ENCODE data around the gene GOLGA8B.
A peak's percentile ranks its signal among the peaks of the same experiment; 100 is the strongest.
"Not testable (repeated sequence)": the region's sequence is repeated elsewhere in the genome, so short reads cannot be mapped to it uniquely, and the experiment has no call there.

GOLGA8B gene

DNA sequence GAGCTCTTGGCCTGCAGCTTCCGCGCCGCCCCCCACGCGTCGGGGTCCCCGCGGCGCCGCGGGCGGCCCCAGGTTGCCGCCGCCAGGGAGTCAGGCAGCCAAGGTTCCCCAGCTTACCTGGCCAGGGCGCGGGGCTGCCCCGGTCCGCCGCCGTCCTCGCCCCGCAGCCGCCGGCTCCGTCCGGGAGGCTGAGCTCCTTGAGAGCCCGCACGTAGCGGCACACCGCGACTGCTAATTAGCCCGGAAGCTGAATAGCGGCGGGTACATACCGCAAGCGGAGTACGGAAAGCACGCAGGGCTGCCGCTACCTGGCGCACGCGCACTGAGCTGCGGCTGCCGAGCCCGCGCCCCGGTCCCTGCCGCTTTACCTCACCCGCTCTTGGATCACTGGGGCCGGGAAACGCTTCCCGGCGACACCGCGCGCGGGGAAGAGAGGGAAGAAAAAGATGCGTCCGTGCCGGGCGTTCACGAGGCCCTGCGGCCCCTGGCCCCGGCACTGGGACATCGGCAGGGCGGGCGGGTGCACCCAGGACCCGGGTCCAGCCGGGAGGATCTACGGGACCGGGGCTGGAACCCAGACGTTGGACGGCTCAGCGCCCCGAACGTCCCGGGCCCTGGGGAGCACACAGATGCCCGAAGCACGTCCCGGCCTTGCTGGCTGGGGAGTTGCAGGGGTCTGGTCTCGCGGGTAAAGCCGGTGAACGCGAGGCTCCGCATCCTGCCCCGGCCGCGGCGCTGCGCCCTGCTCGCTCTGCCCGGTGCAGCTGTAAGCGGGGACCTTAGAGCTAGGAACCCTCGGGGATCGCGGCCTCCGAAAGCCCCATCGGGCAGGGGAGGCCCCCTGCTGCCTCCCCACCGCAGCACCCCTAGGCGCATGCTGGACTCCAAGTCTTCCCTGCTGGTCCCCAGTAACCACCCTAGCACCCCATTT is at the start of gene GOLGA8B:
Gene GOLGA8B (minus strand): TSS at position 253 of the 931 bp plus-strand sequence. CDS start 47,739 bp downstream, outside the sequence.
- Mint-ChIP-seq H3K27ac (peak within 1 kb of the TSS; percentile 85), H3K4me1 (peaks cover 30 to 56% of the 10 kb centered on the region in 2 donors), H3K4me3 (peak within 1 kb of the TSS; percentile 91 to 98), H3K36me3 (peaks cover 19 to 20% of the 10 kb centered on the region in 2 donors), H3K27me3 (peaks cover 5 to 9% of the 10 kb centered on the region in 2 donors), H3K9me3 (no peaks in the 10 kb centered on the region)
- ATAC-seq (replicated peaks): peak; percentile 71 to 76
- peak; percentile 66 for DNase-seq

- not testable (repeated sequence) for H3K27ac Mint-ChIP-seq; H3K4me3 Mint-ChIP-seq; DNase-seq; H3K9me3 Mint-ChIP-seq; H3K4me1 Mint-ChIP-seq; ATAC-seq (replicated peaks); H3K36me3 Mint-ChIP-seq
- peaks cover 7 to 25% of the 10 kb centered on the region in 2 donors for H3K27me3 Mint-ChIP-seq
Measured at GRCh38 chr15:34633165-34633564, 49.7 kb upstream of the GOLGA8B start.

DNA sequence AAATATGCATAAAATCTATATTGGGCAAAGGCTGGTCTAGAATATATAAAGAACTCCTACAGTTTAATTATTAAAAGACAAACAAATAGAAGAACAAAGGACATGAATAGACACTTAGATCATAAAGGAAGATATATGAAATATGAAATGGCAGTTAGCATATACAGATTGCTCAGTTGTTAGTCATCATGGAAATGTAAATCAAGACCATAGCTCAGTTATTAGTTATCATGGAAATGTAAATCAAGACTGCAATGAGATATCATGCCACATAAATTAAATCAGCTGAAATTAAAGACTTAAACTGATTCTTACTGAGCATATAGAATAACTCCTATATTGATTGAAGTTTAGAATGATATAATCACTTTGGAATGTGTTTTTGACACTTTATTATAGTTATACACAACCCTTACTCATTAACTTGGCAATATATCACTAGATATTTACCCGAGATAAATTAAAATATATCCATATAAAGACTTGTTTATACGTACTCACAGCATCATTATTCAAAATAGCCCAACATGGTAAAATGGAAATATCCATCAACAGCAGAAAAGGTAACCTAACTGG is 45.2 kb upstream of the GOLGA8B start:
- H3K9me3 Mint-ChIP-seq: peaks cover 6 to 12% of the 10 kb centered on the region in 2 donors
- peaks cover 5 to 23% of the 10 kb centered on the region in 2 donors for H3K27me3 Mint-ChIP-seq
- no peaks in the 10 kb centered on the region for H3K36me3 Mint-ChIP-seq
- peaks cover 4 to 8% of the 10 kb centered on the region in 2 donors for H3K4me1 Mint-ChIP-seq
- DNase-seq (no peak), ATAC-seq (replicated peaks) (no peak)
- H3K27ac Mint-ChIP-seq: no peak overlapping the region
- H3K4me3 Mint-ChIP-seq: no peak overlapping the region

GRCh38 chr15:34625007-34625406 is 41.6 kb upstream of the GOLGA8B start:
- H3K27me3 Mint-ChIP-seq: peaks cover 4 to 11% of the 10 kb centered on the region in 2 donors
- H3K4me1 Mint-ChIP-seq: peaks cover 2 to 7% of the 10 kb centered on the region in 2 donors
- no peak overlapping the region for H3K27ac Mint-ChIP-seq

DNA sequence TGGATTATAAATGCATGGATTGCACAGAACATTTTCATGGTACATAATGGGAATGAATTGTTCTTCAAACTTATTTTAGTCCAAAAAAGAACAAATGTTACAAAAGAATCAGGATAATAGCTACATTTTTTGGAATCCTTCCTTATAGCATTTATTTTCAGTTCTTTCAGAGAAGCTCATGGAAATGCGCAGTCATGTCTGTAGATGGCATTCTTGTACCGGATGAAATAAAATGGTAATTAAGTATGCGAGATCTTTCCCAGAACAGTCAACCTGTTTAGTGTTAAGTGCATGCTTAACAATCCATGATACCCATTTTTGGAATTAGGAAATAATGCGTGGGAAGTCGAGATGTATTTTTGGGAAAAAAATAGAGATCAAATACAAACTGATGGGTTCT is 38.2 kb upstream of the GOLGA8B start:
- no peak overlapping the region for H3K4me3 Mint-ChIP-seq
- DNase-seq (no peak), ATAC-seq (replicated peaks) (no peak)
- H3K9me3 Mint-ChIP-seq: peaks cover 0 to under 1% of the 10 kb centered on the region in 2 donors
- peaks cover 4 to 9% of the 10 kb centered on the region in 2 donors for H3K4me1 Mint-ChIP-seq
- H3K27ac Mint-ChIP-seq: no peak overlapping the region
- H3K27me3 Mint-ChIP-seq: peaks cover 4 to 6% of the 10 kb centered on the region in 2 donors
- H3K36me3 Mint-ChIP-seq: no peaks in the 10 kb centered on the region

More at GRCh38 chr15:34625007-34625406, 41.6 kb upstream of the GOLGA8B start:
- ATAC-seq (replicated peaks) (no peak), DNase-seq (no peak)
- Mint-ChIP-seq H3K9me3 (peaks cover 0 to 4% of the 10 kb centered on the region in 2 donors), H3K36me3 (no peaks in the 10 kb centered on the region), H3K4me3 (no peak overlapping the region)

- no peaks in the 10 kb centered on the region for H3K9me3 Mint-ChIP-seq
- H3K4me1 Mint-ChIP-seq: peaks cover 4 to 9% of the 10 kb centered on the region in 2 donors
- H3K27me3 Mint-ChIP-seq: peaks cover 4 to 6% of the 10 kb centered on the region in 2 donors
- ATAC-seq (replicated peaks) (no peak), DNase-seq (no peak)
- H3K4me3 Mint-ChIP-seq: no peak overlapping the region
- H3K27ac Mint-ChIP-seq: no peak overlapping the region
- no peaks in the 10 kb centered on the region for H3K36me3 Mint-ChIP-seq
Measured at GRCh38 chr15:34620814-34621213, 37.4 kb upstream of the GOLGA8B start.

DNA sequence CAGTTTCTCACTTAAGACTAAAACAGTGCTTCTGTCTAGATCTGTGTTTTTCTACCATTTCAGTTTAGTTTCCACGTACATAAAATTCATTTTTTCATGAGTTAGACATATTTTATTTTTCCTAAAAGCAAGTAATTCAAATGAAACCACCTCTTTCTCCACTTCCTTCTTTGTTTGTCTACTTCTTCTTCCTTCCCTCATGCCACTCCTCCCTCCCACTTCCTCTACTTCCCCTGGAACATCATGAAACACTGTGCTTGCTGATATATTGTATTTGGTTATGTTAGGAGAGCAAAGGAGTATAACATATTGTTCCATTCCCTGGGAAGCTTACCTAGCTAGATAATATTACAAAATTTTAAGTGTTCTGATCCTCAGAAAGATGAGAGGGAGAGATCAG is 36.7 kb upstream of the GOLGA8B start:
- H3K4me3 Mint-ChIP-seq: no peak overlapping the region
- ATAC-seq (replicated peaks): no peak
- H3K36me3 Mint-ChIP-seq: no peaks in the 10 kb centered on the region
- no peaks in the 10 kb centered on the region for H3K9me3 Mint-ChIP-seq
- H3K27me3 Mint-ChIP-seq: peaks cover 4 to 6% of the 10 kb centered on the region in 2 donors
- no peak overlapping the region for H3K27ac Mint-ChIP-seq
- peaks cover 4 to 9% of the 10 kb centered on the region in 2 donors for H3K4me1 Mint-ChIP-seq
- no peak for DNase-seq

DNA sequence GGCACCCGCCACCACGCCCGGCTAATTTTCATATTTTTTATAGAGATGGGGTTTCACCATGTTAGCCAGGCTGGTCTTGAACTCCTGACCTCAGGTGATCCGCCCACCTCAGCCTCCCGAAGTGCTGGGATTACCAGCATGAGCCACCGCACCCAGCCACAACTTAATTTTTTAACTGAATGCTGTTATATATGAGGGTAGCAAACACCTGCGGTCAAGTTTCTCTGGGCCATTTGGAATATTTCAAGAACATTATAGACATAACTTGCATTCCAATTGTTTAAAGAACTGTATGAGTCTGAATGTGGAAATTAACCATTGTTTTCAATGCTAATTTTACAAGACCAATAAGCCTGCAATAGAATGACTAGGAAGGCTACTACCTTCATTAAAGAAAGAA is 35.7 kb upstream of the GOLGA8B start:
- Mint-ChIP-seq H3K4me3 (no peak overlapping the region), H3K27ac (no peak overlapping the region), H3K36me3 (no peaks in the 10 kb centered on the region), H3K27me3 (peaks cover 4 to 6% of the 10 kb centered on the region in 2 donors), H3K9me3 (no peaks in the 10 kb centered on the region), H3K4me1 (peaks cover 4 to 9% of the 10 kb centered on the region in 2 donors)
- DNase-seq (no peak), ATAC-seq (replicated peaks) (no peak)

DNA sequence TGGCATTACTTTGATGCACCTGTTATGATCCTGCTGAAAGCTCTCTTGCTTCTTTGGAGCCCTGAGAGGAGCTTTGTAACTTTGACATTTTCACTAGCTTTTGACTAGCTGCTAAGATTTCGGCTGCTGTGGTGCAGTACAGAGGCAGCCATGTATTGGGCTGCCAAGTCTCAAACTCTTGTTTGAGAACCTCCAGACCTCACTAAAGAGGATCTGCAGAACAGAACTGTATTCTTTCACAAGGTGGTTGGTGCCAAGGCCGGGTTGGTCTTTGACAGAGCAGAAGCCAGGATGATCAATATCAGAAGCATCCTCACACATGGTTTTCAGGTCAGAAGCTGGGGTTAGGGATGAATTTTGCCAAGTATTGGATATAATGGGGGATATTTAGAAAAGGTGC is 34.6 kb upstream of the GOLGA8B start:
- Mint-ChIP-seq H3K4me1 (peaks cover 4 to 9% of the 10 kb centered on the region in 2 donors), H3K27me3 (peaks cover 6 to 9% of the 10 kb centered on the region in 2 donors), H3K27ac (no peak overlapping the region), H3K4me3 (no peak overlapping the region), H3K36me3 (no peaks in the 10 kb centered on the region), H3K9me3 (no peaks in the 10 kb centered on the region)
- no peak for ATAC-seq (replicated peaks)
- DNase-seq: no peak

- Mint-ChIP-seq H3K9me3 (no peaks in the 10 kb centered on the region), H3K36me3 (no peaks in the 10 kb centered on the region), H3K4me3 (no peak overlapping the region), H3K27me3 (peaks cover 1 to 10% of the 10 kb centered on the region in 2 donors), H3K27ac (no peak overlapping the region), H3K4me1 (peaks cover 4 to 9% of the 10 kb centered on the region in 2 donors)
- DNase-seq (no peak), ATAC-seq (replicated peaks) (no peak)
Measured at GRCh38 chr15:34616613-34617012, 33.2 kb upstream of the GOLGA8B start.

DNA sequence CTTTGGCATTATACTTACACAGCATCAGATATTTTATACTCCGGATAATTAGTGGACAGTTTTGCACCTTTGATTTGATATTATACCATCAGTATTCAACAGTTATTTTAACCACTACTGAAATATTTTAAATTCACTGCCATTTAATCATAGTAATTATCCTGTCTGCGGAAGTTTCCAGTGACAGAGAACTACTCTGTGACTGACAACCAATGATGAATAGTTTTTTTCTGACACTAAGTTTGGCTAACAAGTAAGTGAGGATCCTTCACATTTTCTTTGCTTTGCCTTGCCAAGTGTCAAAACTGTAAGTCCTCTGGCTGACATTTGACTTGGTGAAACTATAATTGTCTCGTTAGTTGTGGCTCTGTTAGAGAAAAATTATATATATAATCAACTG is 30.5 kb upstream of the GOLGA8B start:
- Mint-ChIP-seq H3K36me3 (no peaks in the 10 kb centered on the region), H3K4me1 (peaks cover 7 to 13% of the 10 kb centered on the region in 2 donors), H3K4me3 (no peak overlapping the region), H3K27me3 (peaks cover 0 to 10% of the 10 kb centered on the region in 2 donors), H3K9me3 (no peaks in the 10 kb centered on the region), H3K27ac (no peak overlapping the region)
- no peak for ATAC-seq (replicated peaks)
- no peak for DNase-seq

DNA sequence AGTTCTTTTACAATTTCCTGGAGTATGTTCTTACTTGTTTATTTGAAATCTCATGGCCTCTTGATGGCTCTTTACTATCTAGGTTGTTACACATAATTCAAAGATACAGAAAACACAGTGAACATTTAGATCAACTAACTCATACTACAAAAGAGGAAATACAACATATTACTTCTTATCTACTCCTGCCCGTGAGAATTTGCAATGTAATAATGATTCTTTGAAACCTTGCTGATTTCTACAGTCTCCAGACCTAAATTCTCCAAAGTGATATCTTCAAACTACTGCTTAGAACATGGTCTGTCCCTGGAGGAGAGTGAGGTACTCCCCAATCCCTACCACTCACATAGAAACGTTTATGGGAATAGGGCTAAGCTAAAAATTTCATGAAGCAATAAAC is 29.9 kb upstream of the GOLGA8B start:
- DNase-seq: no peak
- no peak overlapping the region for H3K27ac Mint-ChIP-seq
- no peak for ATAC-seq (replicated peaks)
- no peak overlapping the region for H3K4me3 Mint-ChIP-seq
- H3K9me3 Mint-ChIP-seq: no peaks in the 10 kb centered on the region
- peaks cover 0 to 10% of the 10 kb centered on the region in 2 donors for H3K27me3 Mint-ChIP-seq
- peaks cover 7 to 13% of the 10 kb centered on the region in 2 donors for H3K4me1 Mint-ChIP-seq
- no peaks in the 10 kb centered on the region for H3K36me3 Mint-ChIP-seq

- Mint-ChIP-seq H3K4me3 (no peak overlapping the region), H3K27ac (no peak overlapping the region)
- peak in 1 of 2 donors; percentile 40 for ATAC-seq (replicated peaks)
Measured at GRCh38 chr15:34610354-34610753, 26.9 kb upstream of the GOLGA8B start.

More at GRCh38 chr15:34610354-34610753, 26.9 kb upstream of the GOLGA8B start:
- peaks cover 7 to 13% of the 10 kb centered on the region in 2 donors for H3K4me1 Mint-ChIP-seq
- no peak for DNase-seq
- H3K36me3 Mint-ChIP-seq: no peaks in the 10 kb centered on the region
- H3K9me3 Mint-ChIP-seq: no peaks in the 10 kb centered on the region
- H3K27me3 Mint-ChIP-seq: peaks cover 0 to 10% of the 10 kb centered on the region in 2 donors

All from stimulated activated naive B cell treated with anti-CD40 and anti-IgM and Interleukin-4, amounts not matched to agents 10 μg/mL and 1 μg/mL and 100 μg/mL, for 72 hours (primary cell).